GM12865 (cell line): Measurements from ENCODE around the gene KCNH4.

Experiments used
- DNase-seq: peaks from one replicate; pipeline ENCODE4 v3.0.0; 2010; ENCODE audit warnings: low read depth
- H3K4me3 ChIP-seq: 2 replicates; pipeline ENCODE4 v1.5.1; 2011; ENCODE audit warnings: mild to moderate bottlenecking, low read depth, low read length, control low read depth
- TF ChIP-seq, protein P1 (sequence below): IDR thresholded peaks from 2 replicates; pipeline ENCODE4 v1.5.1; 2011; ENCODE audit warnings: low read length, control low read depth, low read depth, inconsistent platforms; ENCODE audit not compliant: insufficient read depth; ENCODE audit errors: missing control alignments

KCNH4 gene

GRCh38 chr17:42111871-42112551 is 68.9 kb downstream of the KCNH4 start:
- peak; percentile 46 for DNase-seq
- H3K4me3 ChIP-seq, result peak overlapping the region; percentile 74
- TF ChIP-seq, protein P1, sequence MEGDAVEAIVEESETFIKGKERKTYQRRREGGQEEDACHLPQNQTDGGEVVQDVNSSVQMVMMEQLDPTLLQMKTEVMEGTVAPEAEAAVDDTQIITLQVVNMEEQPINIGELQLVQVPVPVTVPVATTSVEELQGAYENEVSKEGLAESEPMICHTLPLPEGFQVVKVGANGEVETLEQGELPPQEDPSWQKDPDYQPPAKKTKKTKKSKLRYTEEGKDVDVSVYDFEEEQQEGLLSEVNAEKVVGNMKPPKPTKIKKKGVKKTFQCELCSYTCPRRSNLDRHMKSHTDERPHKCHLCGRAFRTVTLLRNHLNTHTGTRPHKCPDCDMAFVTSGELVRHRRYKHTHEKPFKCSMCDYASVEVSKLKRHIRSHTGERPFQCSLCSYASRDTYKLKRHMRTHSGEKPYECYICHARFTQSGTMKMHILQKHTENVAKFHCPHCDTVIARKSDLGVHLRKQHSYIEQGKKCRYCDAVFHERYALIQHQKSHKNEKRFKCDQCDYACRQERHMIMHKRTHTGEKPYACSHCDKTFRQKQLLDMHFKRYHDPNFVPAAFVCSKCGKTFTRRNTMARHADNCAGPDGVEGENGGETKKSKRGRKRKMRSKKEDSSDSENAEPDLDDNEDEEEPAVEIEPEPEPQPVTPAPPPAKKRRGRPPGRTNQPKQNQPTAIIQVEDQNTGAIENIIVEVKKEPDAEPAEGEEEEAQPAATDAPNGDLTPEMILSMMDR, result no peak

GRCh38 chr17:42111265-42111636 is 69.7 kb downstream of the KCNH4 start:
- peak overlapping the region; percentile 74; the same call in 1 of the 2 replicates for H3K4me3 ChIP-seq
- no peak for DNase-seq
- TF ChIP-seq, protein P1, result no peak

- H3K4me3 ChIP-seq, result no peak overlapping the region
- TF ChIP-seq, protein P1, result no peak
- DNase-seq, result no peak
Observed at GRCh38 chr17:42110301-42111264, 70.4 kb downstream of the KCNH4 start.

DNA sequence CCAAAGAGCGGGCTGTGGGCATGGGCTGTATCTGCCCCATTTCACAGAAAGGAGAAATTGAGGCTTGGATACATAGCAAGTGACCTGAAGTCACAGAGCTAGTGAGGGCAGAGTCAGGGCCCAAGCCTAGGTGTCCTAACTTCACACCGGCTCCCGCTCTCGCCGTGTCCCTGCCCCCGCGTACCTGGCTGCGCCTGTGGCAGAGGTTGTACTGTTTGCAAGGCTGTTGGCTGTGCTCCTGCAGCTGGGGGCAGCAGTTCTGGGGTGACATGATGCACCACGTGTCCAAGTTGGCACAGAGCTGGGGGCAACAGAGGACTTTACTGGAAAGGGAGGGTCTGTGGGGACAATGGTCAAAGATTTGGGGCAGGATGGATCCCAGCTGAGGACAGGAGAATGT is 71.9 kb downstream of the KCNH4 start:
- no peak overlapping the region for H3K4me3 ChIP-seq
- TF ChIP-seq, protein P1, result no peak

DNA sequence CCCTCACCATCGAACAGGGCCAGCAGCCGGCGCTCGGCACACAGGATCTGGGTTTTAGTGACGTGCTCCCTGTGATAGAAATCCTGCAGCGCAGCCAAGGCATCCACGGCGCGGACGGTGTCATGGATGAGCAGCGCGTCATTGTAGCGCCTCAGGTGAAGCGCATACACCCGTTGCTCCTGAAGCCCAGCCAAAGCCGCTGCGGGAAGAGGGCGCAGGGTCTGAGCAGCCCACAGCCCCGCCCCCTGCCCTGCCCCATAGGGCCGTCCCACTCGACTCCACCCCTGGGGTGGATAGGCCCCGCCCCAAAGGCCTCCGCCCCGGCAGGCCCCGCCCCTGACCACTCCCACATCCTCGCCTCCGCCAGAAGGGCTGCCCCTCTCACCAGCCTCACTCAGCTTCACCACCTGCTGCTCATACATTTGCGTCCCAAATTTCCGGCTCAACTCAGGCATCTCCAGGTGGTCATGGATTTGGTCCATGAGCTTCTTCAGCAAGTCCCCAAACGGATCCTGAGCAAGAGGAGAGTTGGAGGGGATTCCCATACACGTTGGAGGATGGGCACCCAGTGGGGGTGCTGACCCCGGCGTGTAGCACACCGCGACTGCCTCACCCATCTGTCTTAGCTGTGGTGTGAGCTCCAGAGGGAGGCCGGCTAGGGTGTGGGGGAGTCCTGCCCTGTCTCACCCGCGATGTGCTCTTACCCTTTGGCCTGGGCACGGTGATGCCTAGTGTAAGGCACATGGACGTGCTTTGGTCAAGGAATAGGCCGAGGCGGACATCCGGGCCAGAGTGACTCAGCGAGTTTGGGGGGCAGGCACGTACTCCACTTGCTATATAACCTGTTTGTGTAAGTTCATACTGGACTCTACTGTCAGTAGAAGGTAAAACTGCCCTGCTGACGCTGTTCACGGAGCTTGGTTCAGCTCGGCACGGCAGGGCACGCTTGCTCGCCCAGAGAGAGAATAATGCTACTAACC is 73.1 kb downstream of the KCNH4 start:
- no peak overlapping the region for H3K4me3 ChIP-seq

More for the DNA sequence above, 71.9 kb downstream of the KCNH4 start:
- no peak for DNase-seq

DNA sequence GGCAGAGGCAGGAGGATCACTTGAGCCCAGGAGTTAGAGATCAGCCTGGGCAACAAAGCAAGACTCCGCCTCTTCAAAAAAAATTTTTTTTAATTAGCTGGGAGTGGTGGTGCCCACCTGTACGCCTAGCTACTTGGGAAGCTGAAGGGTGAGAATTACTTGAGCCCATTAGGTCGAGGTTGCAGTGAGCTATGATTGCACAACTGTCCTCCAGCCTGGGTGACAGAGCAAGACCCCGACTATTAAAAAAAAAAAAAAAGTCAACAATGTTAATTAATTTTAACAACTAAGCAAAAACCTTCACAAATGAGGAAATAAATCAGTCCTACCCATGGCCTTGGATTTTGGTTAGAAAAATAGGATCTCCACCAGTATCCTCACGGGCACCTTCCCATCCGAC is 73.8 kb downstream of the KCNH4 start:
- TF ChIP-seq, protein P1, result no peak
- H3K4me3 ChIP-seq, result no peak overlapping the region
- no peak for DNase-seq

More for the DNA sequence above, 73.1 kb downstream of the KCNH4 start:
- TF ChIP-seq, protein P1, result no peak
- peak; percentile 87 for DNase-seq
